WTC11 (cell line): Measurements from ENCODE around the gene STK11. TPM values are rescaled to one million over a fixed set of nuclear protein-coding genes. Genes with fewer than 3 reads are reported as not detected.

ENCODE experiments used
- ATAC-seq: fragments of 200-7000 bp; cut with Tn5 transposase; 2 replicates; pipeline ENCODE4 v1.10.0; 2021; ENCODE audit warnings: mild to moderate bottlenecking, moderate library complexity
- CTCF ChIA-PET: fragments of 300-600 bp; sonication (Branson Sonifier 250); formaldehyde crosslinking; loops from one replicate; lab custom pipeline; 2021; ENCODE audit warnings: antibody characterized with exemption; lab: Charles Lee
- POLR2A ChIA-PET: fragments of 350-600 bp; sonication (Branson Sonifier 250); formaldehyde crosslinking; loops from one replicate; lab custom pipeline; 2021; ENCODE audit warnings: antibody characterized with exemption; lab: Charles Lee
- DNase-seq: peaks from one replicate; pipeline ENCODE4 v3.0.0; 2021; ENCODE audit warnings: low spot score
- H3K27ac Mint-ChIP-seq: 2 replicates; pipeline ENCODE4 v1.8.0; 2021; ENCODE audit warnings: mixed read lengths
- H3K27me3 Mint-ChIP-seq: 2 replicates; pipeline ENCODE4 v1.8.0; 2021; ENCODE audit warnings: low read depth, mild to moderate bottlenecking, moderate library complexity, mixed read lengths
- H3K36me3 Mint-ChIP-seq: 2 replicates; pipeline ENCODE4 v1.8.0; 2021; ENCODE audit warnings: mixed read lengths
- H3K4me1 Mint-ChIP-seq: 2 replicates; pipeline ENCODE4 v1.8.0; 2022; ENCODE audit warnings: mixed read lengths
- H3K4me3 Mint-ChIP-seq: 2 replicates; pipeline ENCODE4 v1.8.0; 2021; ENCODE audit warnings: mild to moderate bottlenecking, moderate library complexity, mixed read lengths
- H3K9me3 Mint-ChIP-seq: 2 replicates; pipeline ENCODE4 v1.8.0; 2021; ENCODE audit warnings: mixed read lengths
- E2F4 ChIP-seq: sonication (generic); formaldehyde crosslinking; IDR thresholded peaks from 2 replicates; pipeline ENCODE4 v1.8.1; 2022; ENCODE audit warnings: low read depth, mild to moderate bottlenecking, moderate library complexity, missing genetic modification reagents, borderline replicate concordance
- FOXP4 ChIP-seq: sonication (generic); formaldehyde crosslinking; IDR thresholded peaks from 2 replicates; pipeline ENCODE4 v1.8.0; 2022; ENCODE audit warnings: mild to moderate bottlenecking, missing genetic modification reagents
- HMGXB4 ChIP-seq: sonication (generic); formaldehyde crosslinking; IDR thresholded peaks from 2 replicates; pipeline ENCODE4 v1.8.1; 2023; ENCODE audit warnings: mild to moderate bottlenecking, moderate library complexity, missing genetic modification reagents
- MYBL2 ChIP-seq: sonication (generic); formaldehyde crosslinking; IDR thresholded peaks from 2 replicates; pipeline ENCODE4 v1.8.1; 2023; ENCODE audit warnings: mild to moderate bottlenecking, moderate library complexity, missing genetic modification reagents
- OVOL2 ChIP-seq: fragments of 250-450 bp; sonication (Bioruptor Pico); IDR thresholded peaks from 2 replicates; pipeline ENCODE4 v1.9.0; 2021; ENCODE audit warnings: mild to moderate bottlenecking, borderline replicate concordance
- RORB ChIP-seq: fragments of 250-450 bp; sonication (Bioruptor Pico); IDR thresholded peaks from 2 replicates; pipeline ENCODE4 v1.9.0; 2021; ENCODE audit warnings: mild to moderate bottlenecking
- USF2 ChIP-seq: sonication (generic); formaldehyde crosslinking; IDR thresholded peaks from 2 replicates; pipeline ENCODE4 v1.8.1; 2023; ENCODE audit warnings: mild to moderate bottlenecking, missing genetic modification reagents, moderate library complexity
- ZBTB21 ChIP-seq: sonication (generic); formaldehyde crosslinking; IDR thresholded peaks from 2 replicates; pipeline ENCODE4 v1.8.1; 2023; ENCODE audit warnings: mild to moderate bottlenecking, missing genetic modification reagents, borderline replicate concordance
- ZNF138 ChIP-seq: sonication (generic); formaldehyde crosslinking; conservative IDR thresholded peaks from 2 replicates; pipeline ENCODE4 v1.8.1; 2022; ENCODE audit warnings: mild to moderate bottlenecking, moderate library complexity, missing genetic modification reagents
- ZNF281 ChIP-seq: sonication (generic); formaldehyde crosslinking; IDR thresholded peaks from 2 replicates; pipeline ENCODE4 v1.8.0; 2023; ENCODE audit warnings: mild to moderate bottlenecking, missing genetic modification reagents
- ZNF416 ChIP-seq: fragments of 250-450 bp; sonication (Bioruptor Pico); IDR thresholded peaks from 2 replicates; pipeline ENCODE4 v1.9.0; 2021; ENCODE audit warnings: mild to moderate bottlenecking, inconsistent platforms
- ZNF532 ChIP-seq: fragments of 250-450 bp; sonication (Bioruptor Pico); IDR thresholded peaks from 2 replicates; pipeline ENCODE4 v1.9.0; 2021; ENCODE audit warnings: mild to moderate bottlenecking, borderline replicate concordance
- total RNA-seq: library from RNA; stranded (reverse); gene quantifications from 3 replicates; pipeline ENCODE4 v1.2.3, GENCODE V29; 2021

The STK11 gene
- total RNA-seq, 1 experiment from 2014 or later: 112 TPM

- TF ChIP-seq ZBTB21 (CRISPR knock-in tag) (no peak), USF2 (CRISPR knock-in tag) (no peak)
- TF ChIP-seq, all 79 proteins: peak for 0
- H3K4me1 Mint-ChIP-seq: peaks cover 28% of the 10 kb centered on the region
- DNase-seq (peak; percentile 65), ATAC-seq (peak; percentile 48)
- ChIA-PET CTCF (interaction anchor here (0.6 to 2.6 kb wide), 33 partner anchors 8 to 299 kb away, joined by 3 to 28 read pairs (median 4); partner anchors contain the start of genes ABCA7, ATP5F1D, CBARP and CIRBP), POLR2A (interaction anchor here (0.6 to 1.2 kb wide), 4 partner anchors 56 to 196 kb away, joined by 3 to 6 read pairs (median 3); no protein-coding TSS in a partner anchor)
- no peaks in the 10 kb centered on the region for H3K9me3 Mint-ChIP-seq
- peak overlapping the region; percentile 78 for H3K27ac Mint-ChIP-seq
- no peaks in the 10 kb centered on the region for H3K27me3 Mint-ChIP-seq
- H3K36me3 Mint-ChIP-seq: peaks cover 7% of the 10 kb centered on the region
- H3K4me3 Mint-ChIP-seq: no peak overlapping the region
Measured at GRCh38 chr19:1217366-1217765, 11.8 kb downstream of the STK11 start.

GRCh38 chr19:1218751-1219567 lies 13.4 kb downstream of the STK11 start:
- no peaks in the 10 kb centered on the region for H3K27me3 Mint-ChIP-seq
- H3K4me1 Mint-ChIP-seq: peaks cover 22% of the 10 kb centered on the region
- H3K27ac Mint-ChIP-seq: no peak overlapping the region
- ATAC-seq: no peak
- no peak overlapping the region for H3K4me3 Mint-ChIP-seq
- no peaks in the 10 kb centered on the region for H3K9me3 Mint-ChIP-seq
- ChIA-PET POLR2A (no interaction called here), CTCF (interaction anchor here (0.6 to 2.6 kb wide), 13 partner anchors 9 to 195 kb away, joined by 3 to 28 read pairs (median 5); partner anchors contain the start of gene CBARP)
- H3K36me3 Mint-ChIP-seq: peaks cover 3% of the 10 kb centered on the region; the same call in 1 of the 2 replicates
- DNase-seq: no peak
- TF ChIP-seq E2F4 (CRISPR knock-in tag) (no peak), RORB (CRISPR knock-in tag) (no peak), FOXP4 (CRISPR knock-in tag) (no peak), ZNF138 (CRISPR knock-in tag) (no peak), ZNF416 (CRISPR knock-in tag) (no peak), ZNF281 (CRISPR knock-in tag) (no peak), ZNF532 (CRISPR knock-in tag) (no peak), MYBL2 (CRISPR knock-in tag) (no peak), OVOL2 (CRISPR knock-in tag) (no peak), HMGXB4 (CRISPR knock-in tag) (no peak)
